Measurements from ENCODE around the gene RUVBL1. TPM values are rescaled to one million over a fixed set of nuclear protein-coding genes. Genes with fewer than 3 reads are reported as not detected.
A peak's percentile ranks its signal among the peaks of the same experiment; 100 is the strongest.

Gene RUVBL1
- total RNA-seq, 1 donor from 2014 or later: 112 TPM

DNA sequence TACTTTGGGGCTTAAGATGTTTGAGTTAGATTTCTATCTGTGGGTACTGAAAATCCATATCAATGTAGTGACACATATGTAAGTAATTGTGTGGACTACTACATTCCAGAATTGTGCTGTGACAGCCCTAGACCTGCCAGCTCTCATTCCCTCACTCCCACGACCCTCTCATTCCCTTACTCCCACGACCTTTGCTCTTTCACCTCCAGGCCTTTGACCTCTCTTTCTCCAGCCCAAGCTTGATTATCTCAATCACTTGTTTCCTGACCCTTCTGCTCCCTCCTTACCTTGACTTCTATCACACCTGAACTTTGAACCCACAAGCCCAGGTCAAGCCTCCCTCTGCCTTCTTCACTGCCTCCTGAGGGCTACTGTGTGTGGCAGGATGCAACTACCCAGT, 3.6 kb upstream of the RUVBL1 start:
- Mint-ChIP-seq H3K4me1 (ENCODE audit: low read depth) (peaks cover 13% of the 10 kb centered on the region), H3K36me3 (ENCODE audit: low read depth) (peaks cover 3% of the 10 kb centered on the region), H3K27ac (no peak overlapping the region), H3K27me3 (ENCODE audit: low read depth) (peaks cover 4% of the 10 kb centered on the region), H3K9me3 (peaks cover 4% of the 10 kb centered on the region), H3K4me3 (ENCODE audit: low read depth) (no peak overlapping the region)
- no peak for DNase-seq (ENCODE audit: low spot score)
- intact Hi-C loops (cut with micrococcal nuclease): loop anchor here (10.0 kb wide), 1 partner anchor 1142 kb away; the partner anchor contains the start of gene PLXNA1

DNA sequence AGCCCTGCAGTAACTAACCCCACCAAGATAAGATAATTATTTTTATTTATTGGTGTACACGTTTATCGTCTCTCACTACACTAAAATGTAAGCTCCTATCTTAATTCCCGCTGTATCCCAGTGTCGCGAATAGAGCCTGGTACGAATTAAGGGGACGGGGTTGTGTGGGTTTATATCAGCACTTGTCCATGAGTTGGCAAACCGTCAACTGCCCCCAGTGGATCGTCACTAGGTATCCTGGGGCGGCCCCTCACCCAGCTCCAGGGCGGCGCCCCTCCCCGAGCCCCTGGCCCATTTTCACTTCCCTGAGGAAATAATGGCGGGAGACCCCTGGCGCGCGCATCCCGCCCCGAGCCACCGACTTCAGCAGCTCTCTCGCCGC, 465 bp downstream of the RUVBL1 start:
- H3K4me3 Mint-ChIP-seq (ENCODE audit: low read depth): peak overlapping the region; percentile 98
- peaks cover 33% of the 10 kb centered on the region for H3K4me1 Mint-ChIP-seq (ENCODE audit: low read depth)
- DNase-seq (ENCODE audit: low spot score): no peak
- intact Hi-C loops (cut with micrococcal nuclease): loop anchor here (1.0 to 10.0 kb wide), 3 partner anchors 11 to 1138 kb away; partner anchors contain the start of genes PLXNA1 and SEC61A1
- peak overlapping the region; percentile 93 for H3K27ac Mint-ChIP-seq
- peaks cover 25% of the 10 kb centered on the region for H3K36me3 Mint-ChIP-seq (ENCODE audit: low read depth)
- peaks cover 4% of the 10 kb centered on the region for H3K9me3 Mint-ChIP-seq
- H3K27me3 Mint-ChIP-seq (ENCODE audit: low read depth): no peaks in the 10 kb centered on the region

DNA sequence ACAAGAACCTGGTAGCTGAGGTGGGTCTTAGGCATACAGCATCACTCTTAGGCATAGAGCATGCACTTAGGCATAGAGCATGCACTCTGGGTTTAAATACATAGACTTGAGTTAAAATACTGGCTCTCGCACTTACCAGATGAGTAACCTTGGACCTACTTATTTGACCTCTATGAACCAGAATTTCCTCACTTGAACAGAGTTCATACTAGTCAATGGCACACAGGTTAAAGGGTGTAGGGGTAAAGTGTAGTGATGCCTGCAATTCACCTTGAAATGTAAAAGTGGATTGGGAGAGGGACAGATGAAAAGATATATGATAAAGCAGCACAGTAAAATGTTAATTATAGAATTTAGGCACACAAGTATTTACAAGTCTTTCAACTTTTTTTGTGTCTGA, 1.6 kb downstream of the RUVBL1 start:
- Mint-ChIP-seq H3K27me3 (ENCODE audit: low read depth) (no peaks in the 10 kb centered on the region), H3K9me3 (peaks cover 4% of the 10 kb centered on the region), H3K27ac (peak overlapping the region; percentile 93), H3K4me3 (ENCODE audit: low read depth) (peak overlapping the region; percentile 98), H3K4me1 (ENCODE audit: low read depth) (peaks cover 39% of the 10 kb centered on the region), H3K36me3 (ENCODE audit: low read depth) (peaks cover 35% of the 10 kb centered on the region)
- DNase-seq (ENCODE audit: low spot score): no peak
- intact Hi-C loops (cut with micrococcal nuclease): loop anchor here (2.0 to 10.0 kb wide), 2 partner anchors 69 to 1137 kb away; partner anchors contain the start of genes PLXNA1 and SEC61A1

DNA sequence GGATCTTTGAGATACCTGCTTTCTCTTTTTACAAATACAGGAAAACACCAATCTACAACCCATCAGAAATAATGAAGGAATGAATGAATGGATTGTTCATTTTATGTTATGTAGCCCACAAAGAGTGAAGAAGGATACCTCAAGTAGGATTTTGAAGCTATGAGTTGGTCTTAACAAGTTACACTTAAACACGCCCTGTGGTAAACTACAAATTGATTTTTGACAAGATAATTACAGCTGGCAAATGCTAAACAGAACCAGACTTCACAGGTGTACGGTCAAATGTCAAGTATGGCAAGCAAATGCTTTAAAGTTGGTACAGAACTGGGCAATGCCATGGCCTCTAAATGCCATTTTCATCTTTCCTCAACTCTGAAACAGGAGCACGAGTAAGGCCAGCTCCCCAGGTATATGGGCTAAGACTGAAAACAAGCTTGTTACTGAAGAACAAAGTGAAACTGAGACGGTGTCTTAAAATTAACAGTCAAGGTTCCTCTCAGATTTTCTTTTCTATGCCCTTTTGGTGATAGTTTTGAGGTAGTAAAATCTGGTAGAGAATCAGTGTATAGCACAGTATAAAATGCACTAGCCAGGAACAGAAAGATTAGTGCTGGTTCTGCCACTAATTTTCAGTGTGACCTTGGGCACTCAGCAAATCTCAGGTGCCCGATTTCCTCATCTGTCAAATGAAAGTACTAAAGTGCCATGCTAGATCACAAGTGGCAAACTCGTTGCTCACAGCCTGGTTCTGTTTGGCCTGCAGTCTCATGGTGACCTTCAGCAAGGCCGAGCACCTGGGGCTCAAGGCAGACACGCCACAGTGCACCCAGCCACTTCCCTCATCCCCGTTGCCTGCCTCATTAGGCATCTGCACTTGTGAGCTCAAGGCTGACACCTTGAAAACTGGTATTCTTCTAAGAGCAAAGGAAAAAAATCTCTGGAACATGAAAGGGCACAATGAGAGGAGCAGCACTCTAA, 9.5 kb downstream of the RUVBL1 start:
- Mint-ChIP-seq H3K9me3 (no peaks in the 10 kb centered on the region), H3K4me1 (ENCODE audit: low read depth) (peaks cover 51% of the 10 kb centered on the region), H3K27ac (peak overlapping the region; percentile 62), H3K36me3 (ENCODE audit: low read depth) (peaks cover 75% of the 10 kb centered on the region), H3K27me3 (ENCODE audit: low read depth) (no peaks in the 10 kb centered on the region), H3K4me3 (ENCODE audit: low read depth) (peak overlapping the region; percentile 22)
- no peak for DNase-seq (ENCODE audit: low spot score)
- intact Hi-C loops (cut with micrococcal nuclease): loop anchor here (5.0 kb wide), 1 partner anchor 38 kb away; the partner anchor contains the start of gene EEFSEC

DNA sequence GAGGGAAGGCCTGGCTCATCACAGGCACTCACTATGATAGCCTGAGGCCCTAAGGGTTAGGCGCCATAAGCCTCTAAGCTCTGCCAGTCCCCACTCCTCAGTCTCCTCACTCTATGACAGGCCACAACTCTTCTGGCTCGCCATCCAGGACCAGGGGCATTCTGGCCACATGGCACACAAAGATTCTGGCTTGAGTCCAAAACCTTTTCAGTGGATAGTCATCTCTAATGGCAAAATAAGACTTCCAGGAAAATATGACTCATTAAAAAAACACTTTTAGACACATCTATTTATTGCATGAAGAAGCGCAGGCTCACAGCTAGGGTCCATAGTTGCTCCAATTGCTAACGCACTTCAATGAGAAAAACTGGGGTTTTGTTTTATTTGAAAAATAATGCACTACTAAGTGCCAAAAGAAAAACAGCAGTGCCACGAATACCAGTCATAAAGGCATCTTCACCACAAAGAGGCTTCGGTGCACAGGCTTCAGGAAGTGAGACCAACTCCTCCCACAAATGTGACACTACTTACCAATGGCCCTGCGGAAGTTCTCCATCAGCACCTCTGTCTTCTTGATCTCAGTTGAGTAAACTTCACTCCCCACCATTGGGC, 11.1 kb downstream of the RUVBL1 start:
- Mint-ChIP-seq H3K9me3 (no peaks in the 10 kb centered on the region), H3K4me1 (ENCODE audit: low read depth) (peaks cover 40% of the 10 kb centered on the region), H3K36me3 (ENCODE audit: low read depth) (peaks cover 68% of the 10 kb centered on the region), H3K27ac (peak overlapping the region; percentile 93), H3K27me3 (ENCODE audit: low read depth) (no peaks in the 10 kb centered on the region), H3K4me3 (ENCODE audit: low read depth) (peak overlapping the region; percentile 51)
- intact Hi-C loops (cut with micrococcal nuclease): loop anchor here (1.0 to 5.0 kb wide), 2 partner anchors 11 to 40 kb away; partner anchors contain the start of genes EEFSEC and RUVBL1
- peak; percentile 32 for DNase-seq (ENCODE audit: low spot score)

DNA sequence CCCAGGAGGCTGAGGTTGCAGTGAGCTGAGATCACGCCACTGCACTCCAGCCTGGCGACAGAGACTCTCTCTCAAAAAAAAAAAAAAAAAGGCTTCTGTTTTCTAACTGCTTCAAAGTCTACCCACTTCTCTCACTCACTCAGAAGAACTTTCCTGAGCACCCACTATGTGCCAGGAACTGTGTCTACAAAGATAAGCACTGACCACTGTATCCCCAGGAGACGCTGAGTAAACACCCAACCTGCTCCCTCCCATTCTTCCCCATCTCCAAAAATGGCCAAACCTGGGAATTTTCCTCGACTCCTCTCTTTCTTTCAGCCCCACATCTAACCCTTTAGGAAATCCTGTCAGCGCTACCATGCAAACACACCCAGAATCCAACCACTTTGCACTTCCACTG, 12.5 kb downstream of the RUVBL1 start:
- intact Hi-C loops (cut with micrococcal nuclease): loop anchor here (5.0 kb wide), 1 partner anchor 41 kb away; the partner anchor contains the start of gene EEFSEC
- DNase-seq (ENCODE audit: low spot score): no peak
- Mint-ChIP-seq H3K36me3 (ENCODE audit: low read depth) (peaks cover 71% of the 10 kb centered on the region), H3K27ac (peak overlapping the region; percentile 43), H3K4me3 (ENCODE audit: low read depth) (no peak overlapping the region), H3K9me3 (no peaks in the 10 kb centered on the region), H3K27me3 (ENCODE audit: low read depth) (no peaks in the 10 kb centered on the region), H3K4me1 (ENCODE audit: low read depth) (peaks cover 37% of the 10 kb centered on the region)

DNA sequence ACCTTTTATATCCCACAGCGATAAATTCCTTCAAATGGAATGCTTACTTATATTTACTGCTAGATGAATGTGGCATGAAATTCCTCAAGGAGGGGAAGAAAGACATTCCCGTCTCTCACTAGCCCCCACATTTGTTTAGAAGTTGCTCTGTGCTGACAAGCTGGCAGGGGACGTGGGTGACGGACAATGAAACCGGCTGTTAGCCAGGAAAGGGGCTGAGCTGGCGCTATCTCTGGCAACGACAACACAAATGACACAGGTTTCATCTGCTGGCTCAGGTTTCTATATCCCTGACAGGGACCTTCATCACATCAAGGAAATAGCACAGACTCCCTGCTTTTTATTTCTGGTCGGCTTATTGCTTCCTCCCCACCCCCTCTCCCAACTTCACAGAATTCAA, 15.8 kb downstream of the RUVBL1 start:
- peaks cover 16% of the 10 kb centered on the region for H3K4me1 Mint-ChIP-seq (ENCODE audit: low read depth)
- H3K36me3 Mint-ChIP-seq (ENCODE audit: low read depth): peaks cover 64% of the 10 kb centered on the region
- H3K4me3 Mint-ChIP-seq (ENCODE audit: low read depth): no peak overlapping the region
- no peaks in the 10 kb centered on the region for H3K27me3 Mint-ChIP-seq (ENCODE audit: low read depth)
- no peak overlapping the region for H3K27ac Mint-ChIP-seq
- DNase-seq (ENCODE audit: low spot score): no peak
- intact Hi-C loops (cut with micrococcal nuclease): no loop called here
- no peaks in the 10 kb centered on the region for H3K9me3 Mint-ChIP-seq

DNA sequence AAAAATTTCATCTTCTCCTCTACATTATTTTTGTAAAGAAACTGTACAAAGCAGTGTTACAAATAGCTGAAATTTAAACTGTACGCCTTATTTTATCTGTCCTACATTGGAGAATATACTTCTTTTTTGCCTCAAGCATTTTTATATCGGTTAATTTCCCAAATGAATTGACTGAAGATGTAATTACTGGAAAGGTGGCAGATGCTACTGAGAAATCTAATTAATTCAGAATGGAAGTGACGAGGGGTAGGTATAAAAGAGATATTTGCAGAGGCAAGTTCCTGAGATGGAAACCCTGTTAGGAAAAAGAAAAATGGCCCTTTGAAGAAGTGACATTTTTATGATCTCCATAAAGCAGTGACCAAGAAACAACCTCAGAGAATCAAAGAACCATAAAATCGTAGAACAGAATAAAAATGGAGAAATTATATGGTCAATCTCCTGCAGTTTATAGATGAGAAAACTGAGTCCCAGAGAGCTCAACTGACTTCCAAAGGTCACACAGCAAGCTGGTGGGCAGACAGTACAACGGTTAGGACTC, 20.4 kb downstream of the RUVBL1 start:
- Mint-ChIP-seq H3K36me3 (ENCODE audit: low read depth) (peaks cover 68% of the 10 kb centered on the region), H3K27ac (no peak overlapping the region), H3K27me3 (ENCODE audit: low read depth) (no peaks in the 10 kb centered on the region), H3K4me1 (ENCODE audit: low read depth) (no peaks in the 10 kb centered on the region), H3K9me3 (no peaks in the 10 kb centered on the region), H3K4me3 (ENCODE audit: low read depth) (no peak overlapping the region)
- DNase-seq (ENCODE audit: low spot score): no peak
- intact Hi-C loops (cut with micrococcal nuclease): no loop called here

DNA sequence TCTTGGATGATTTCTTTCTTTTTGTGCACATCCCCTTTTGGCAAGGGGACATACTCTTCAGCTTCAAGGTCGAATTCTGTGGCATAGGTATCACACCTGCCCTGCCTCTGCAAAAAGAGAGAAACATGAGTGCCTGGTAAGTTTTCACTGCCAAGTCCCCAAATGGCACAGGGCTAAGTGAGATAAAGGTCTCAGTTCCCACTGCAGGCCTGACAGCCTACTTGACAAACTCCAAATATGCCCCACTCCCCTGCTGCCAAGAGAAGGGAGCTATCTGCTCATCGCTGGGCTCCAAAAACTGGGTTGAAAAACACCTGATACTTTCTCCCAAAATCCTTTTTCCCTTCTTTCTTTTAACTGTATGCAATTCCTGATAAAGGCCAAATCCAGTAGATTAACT, 23.0 kb downstream of the RUVBL1 start:
- H3K27me3 Mint-ChIP-seq (ENCODE audit: low read depth): no peaks in the 10 kb centered on the region
- peaks cover 75% of the 10 kb centered on the region for H3K36me3 Mint-ChIP-seq (ENCODE audit: low read depth)
- H3K4me3 Mint-ChIP-seq (ENCODE audit: low read depth): no peak overlapping the region
- H3K27ac Mint-ChIP-seq: no peak overlapping the region
- no peak for DNase-seq (ENCODE audit: low spot score)
- no peaks in the 10 kb centered on the region for H3K4me1 Mint-ChIP-seq (ENCODE audit: low read depth)
- intact Hi-C loops (cut with micrococcal nuclease): no loop called here
- no peaks in the 10 kb centered on the region for H3K9me3 Mint-ChIP-seq

DNA sequence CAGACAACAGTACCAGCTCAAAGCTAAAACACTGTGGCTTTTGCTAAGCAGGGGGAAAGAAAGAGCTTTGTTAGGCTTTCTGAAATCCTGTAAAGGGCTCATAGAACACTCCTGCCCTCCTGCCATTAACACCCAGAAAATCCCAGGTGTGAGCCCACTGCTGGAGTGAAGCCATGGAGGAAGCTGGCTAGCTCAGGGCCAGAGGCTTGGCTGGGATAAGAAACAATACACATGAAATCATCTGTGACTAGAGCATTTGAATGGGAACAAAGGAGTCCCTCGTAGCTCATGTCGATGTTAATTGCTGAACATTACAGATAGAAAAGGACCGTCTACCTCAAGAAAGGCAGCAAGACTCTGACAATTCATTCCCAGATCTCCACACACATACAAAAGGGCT, 23.5 kb downstream of the RUVBL1 start:
- intact Hi-C loops (cut with micrococcal nuclease): no loop called here
- Mint-ChIP-seq H3K36me3 (ENCODE audit: low read depth) (peaks cover 80% of the 10 kb centered on the region), H3K27ac (no peak overlapping the region), H3K4me1 (ENCODE audit: low read depth) (peaks cover 3% of the 10 kb centered on the region), H3K9me3 (no peaks in the 10 kb centered on the region), H3K27me3 (ENCODE audit: low read depth) (no peaks in the 10 kb centered on the region), H3K4me3 (ENCODE audit: low read depth) (no peak overlapping the region)
- DNase-seq (ENCODE audit: low spot score): no peak

DNA sequence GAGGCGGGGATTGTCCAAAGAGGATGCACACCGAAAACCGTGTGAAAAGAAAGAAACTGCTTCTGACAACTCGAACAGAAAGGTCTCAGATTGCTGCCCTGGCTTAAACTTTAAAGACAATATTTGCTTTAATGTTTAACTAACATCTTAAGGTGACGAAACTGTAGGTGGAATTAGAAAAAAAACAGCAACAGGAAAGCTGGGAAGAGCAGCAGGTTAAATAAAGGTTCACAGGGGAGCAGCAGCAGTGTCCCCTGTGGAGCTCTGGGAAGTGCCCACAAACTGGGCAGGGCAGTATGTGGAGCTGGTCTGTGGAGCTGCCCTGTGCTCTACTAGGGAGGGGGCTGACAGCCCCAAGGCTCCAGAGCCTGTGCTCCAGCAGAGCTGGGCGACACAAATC, 25.4 kb downstream of the RUVBL1 start:
- H3K4me1 Mint-ChIP-seq (ENCODE audit: low read depth): peaks cover 7% of the 10 kb centered on the region
- no peaks in the 10 kb centered on the region for H3K27me3 Mint-ChIP-seq (ENCODE audit: low read depth)
- no peak overlapping the region for H3K4me3 Mint-ChIP-seq (ENCODE audit: low read depth)
- H3K27ac Mint-ChIP-seq: no peak overlapping the region
- intact Hi-C loops (cut with micrococcal nuclease): loop anchor here (5.0 kb wide), 1 partner anchor 224 kb away; no protein-coding TSS in a partner anchor
- DNase-seq (ENCODE audit: low spot score): no peak
- H3K36me3 Mint-ChIP-seq (ENCODE audit: low read depth): peaks cover 76% of the 10 kb centered on the region
- H3K9me3 Mint-ChIP-seq: no peaks in the 10 kb centered on the region

DNA sequence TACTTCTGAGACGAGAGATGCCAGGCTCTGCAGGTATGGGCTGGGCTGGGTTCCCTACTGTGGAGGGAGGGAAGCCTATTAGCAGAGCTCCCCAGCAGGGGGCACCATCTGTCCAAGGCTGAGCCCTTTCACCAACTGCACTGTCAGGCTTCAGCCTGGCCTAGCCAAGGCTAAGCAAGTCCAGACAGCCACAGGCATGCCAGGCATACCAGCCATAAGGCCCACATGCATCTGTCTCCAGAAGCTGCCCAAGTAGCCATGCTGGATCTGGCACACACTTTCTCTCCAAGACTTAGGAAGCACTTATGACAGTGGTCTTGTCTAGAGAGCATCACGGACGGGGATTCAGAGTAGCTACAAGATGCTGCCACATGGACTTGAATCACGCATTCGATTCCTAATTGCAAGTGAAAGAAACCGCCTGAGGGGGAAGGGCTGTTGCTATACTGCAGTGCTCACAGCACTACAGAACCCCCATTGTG, 28.3 kb downstream of the RUVBL1 start:
- no peak overlapping the region for H3K4me3 Mint-ChIP-seq (ENCODE audit: low read depth)
- H3K27ac Mint-ChIP-seq: no peak overlapping the region

More for the DNA sequence above, 28.3 kb downstream of the RUVBL1 start:
- H3K27me3 Mint-ChIP-seq (ENCODE audit: low read depth): no peaks in the 10 kb centered on the region
- peak; percentile 62 for DNase-seq (ENCODE audit: low spot score)
- H3K4me1 Mint-ChIP-seq (ENCODE audit: low read depth): peaks cover 7% of the 10 kb centered on the region
- H3K36me3 Mint-ChIP-seq (ENCODE audit: low read depth): peaks cover 57% of the 10 kb centered on the region
- H3K9me3 Mint-ChIP-seq: no peaks in the 10 kb centered on the region
- intact Hi-C loops (cut with micrococcal nuclease): loop anchor here (1.0 to 5.0 kb wide), 2 partner anchors 38 to 227 kb away; no protein-coding TSS in a partner anchor

All from activated T-helper 2 cell treated with anti-CD3 and anti-CD28 coated beads, Interferon-gamma antibody, Interleukin-2, Interleukin-4, amounts not matched to agents 10 μg/mL and 5 μg/mL and 100 μg/mL, durations not matched to agents 14 hours and 24 hours and 36 hours (primary cell).